T-helper 1 cell (primary cell): ENCODE results near the gene IGSF21.

ENCODE experiments used
- DNase-seq, 5 donors: peaks; one replicate each; pipeline ENCODE4 v3.0.0-alpha.2; 2012 to 2020

Gene IGSF21

GRCh38 chr1:18120638-18121037, 13.0 kb downstream of the IGSF21 start:
- DNase-seq: no peak

- DNase-seq: no peak
Observed at GRCh38 chr1:18121072-18121820, 13.6 kb downstream of the IGSF21 start.

GRCh38 chr1:18123467-18123992, 15.9 kb downstream of the IGSF21 start:
- no peak for DNase-seq

- no peak for DNase-seq
Observed at GRCh38 chr1:18124977-18125376, 17.4 kb downstream of the IGSF21 start.

DNA sequence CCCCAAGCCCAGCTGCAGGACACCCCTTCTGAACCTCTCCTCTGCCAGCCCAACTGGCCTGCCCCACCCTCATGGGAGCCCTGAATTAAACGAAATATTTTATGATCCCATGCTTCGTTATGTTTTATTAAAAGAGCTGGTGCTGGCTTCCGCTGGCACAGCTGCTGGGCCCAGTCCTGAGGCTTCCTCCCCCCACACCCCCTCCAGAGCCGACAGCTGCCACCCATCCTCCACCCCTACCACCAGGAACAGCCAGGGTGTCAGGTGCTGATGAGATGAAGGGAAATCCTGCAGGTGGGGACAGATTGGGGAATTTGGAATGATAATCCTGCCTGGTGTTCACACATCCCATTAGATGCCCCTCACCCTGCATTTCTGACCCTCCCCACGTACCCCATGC, 19.0 kb downstream of the IGSF21 start:
- DNase-seq: no peak

DNA sequence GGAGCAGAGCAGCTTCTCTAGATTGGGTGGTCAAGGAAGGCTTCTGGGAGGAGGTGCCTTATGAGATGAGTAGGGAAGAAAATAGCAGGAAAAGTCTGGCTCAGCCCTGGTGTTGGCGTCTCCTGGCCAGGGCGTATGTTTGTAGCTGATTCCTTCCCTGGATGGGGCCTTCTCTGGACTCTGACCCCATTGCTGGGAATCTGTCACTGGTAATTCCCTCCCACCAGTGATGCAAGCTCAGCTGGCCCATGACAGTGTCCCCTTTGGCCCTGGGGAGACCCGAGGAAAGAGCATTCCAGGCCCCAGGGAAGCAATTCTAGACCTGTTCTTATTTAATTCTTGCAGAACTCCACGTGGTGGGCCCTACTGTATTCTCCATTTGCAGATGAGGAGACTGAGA, 20.7 kb downstream of the IGSF21 start:
- no peak for DNase-seq

- no peak for DNase-seq
Observed at GRCh38 chr1:18130356-18130755, 22.8 kb downstream of the IGSF21 start.

DNA sequence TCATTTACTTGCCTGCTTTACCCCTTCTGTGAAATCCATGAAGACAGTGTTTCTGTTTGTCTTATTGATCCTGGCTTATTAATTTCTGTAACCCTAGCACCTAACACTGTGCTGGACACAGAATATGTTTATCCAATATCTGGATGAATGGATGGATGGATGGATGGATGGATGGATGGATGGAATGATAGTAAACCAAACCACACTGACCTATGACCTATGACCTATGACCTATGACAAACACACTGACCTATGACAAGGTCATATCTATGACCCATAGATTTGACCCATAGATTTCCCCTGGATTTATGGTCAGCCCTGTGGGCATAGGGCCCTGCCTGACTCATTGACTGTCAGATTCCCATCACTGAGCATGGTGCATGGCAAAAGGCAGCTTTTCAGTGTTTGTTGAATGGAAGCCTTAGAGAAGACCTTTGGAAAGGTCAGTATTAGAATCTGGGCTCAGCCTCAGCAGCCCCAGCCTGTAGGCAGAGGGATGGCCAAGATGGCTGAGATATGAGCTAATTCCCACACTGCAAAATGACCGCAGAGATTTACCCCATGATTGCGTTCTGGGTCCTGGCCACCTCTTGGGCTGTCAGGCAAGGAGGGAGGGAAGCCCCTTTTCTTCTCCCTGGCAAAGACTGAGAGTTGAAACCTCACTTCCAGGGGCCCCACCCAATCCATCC, 24.6 kb downstream of the IGSF21 start:
- DNase-seq: no peak

DNA sequence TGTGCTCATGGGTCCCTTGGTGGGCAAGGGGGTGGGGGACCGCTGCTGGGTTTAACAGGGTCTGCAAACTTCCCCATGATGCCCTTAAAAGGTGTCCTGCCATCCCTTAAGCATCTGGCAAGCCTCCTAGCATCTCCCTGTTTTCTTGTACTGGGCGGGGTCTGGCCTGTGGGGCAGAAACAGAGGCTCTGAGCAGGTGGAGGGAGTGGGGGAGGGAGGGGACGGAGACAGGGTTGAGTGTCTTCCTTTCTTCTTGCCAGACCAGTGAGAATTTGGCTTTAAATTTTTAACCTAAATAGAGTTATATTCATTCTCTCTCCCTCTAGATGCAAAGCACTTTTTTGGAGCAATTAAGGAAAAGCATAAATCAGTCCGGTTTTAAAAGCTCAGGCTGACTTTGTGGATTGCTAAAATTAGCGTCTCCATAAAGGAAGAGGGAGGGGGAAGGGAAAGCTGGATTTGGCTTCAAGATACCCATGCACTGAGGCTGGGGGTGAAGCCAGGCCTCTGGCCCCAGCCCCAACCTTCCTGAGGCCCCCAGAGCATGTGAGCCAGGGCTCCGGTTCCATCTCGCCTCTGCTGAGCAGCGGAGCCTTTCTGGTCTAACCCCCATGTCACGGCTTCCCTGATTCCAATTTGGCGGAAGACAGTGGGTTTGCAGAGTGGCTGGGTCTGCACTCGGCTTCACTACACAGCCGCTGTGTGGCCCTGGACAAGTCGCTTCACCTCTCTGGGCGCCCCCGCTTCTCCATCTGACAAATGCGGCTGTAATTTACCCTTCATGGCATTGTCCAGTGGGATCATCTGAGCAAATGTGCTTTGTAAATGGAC, 25.3 kb downstream of the IGSF21 start:
- no peak for DNase-seq

DNA sequence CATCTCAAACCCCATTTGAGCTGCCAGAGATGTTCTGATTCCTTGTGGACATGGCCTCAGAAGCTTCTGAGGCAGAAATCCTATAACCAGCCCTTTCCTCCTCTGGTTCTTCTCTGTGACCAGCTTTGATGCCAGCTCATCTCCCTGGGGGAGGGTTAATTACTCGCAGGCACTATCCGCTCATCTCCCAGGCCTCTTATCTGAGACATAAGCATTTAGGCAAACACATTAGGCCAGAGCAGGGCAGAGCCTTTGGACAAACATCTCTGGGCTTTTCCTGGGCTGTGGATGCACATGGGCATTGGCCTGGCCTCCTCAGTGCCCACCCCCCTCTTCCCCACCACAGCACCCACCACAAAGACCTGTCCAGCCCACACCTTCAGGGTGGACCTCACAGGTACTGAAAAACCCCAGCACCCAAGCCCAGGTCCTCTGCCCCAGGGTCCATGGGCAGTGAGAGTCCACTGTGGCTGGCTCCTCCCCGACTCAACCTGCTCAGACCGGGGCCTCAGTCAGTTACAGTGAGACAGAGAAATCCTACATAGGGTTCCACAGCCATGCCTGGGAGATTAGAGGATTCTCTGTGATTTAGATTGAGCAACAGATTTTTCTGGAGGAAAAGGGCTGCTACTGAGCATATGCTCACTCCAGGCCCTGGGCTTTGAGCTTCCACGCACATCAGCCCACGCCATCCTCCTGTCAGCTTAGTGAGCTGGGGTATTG, 26.9 kb downstream of the IGSF21 start:
- DNase-seq: no peak

- DNase-seq: no peak
Observed at GRCh38 chr1:18137759-18138345, 30.3 kb downstream of the IGSF21 start.

DNA sequence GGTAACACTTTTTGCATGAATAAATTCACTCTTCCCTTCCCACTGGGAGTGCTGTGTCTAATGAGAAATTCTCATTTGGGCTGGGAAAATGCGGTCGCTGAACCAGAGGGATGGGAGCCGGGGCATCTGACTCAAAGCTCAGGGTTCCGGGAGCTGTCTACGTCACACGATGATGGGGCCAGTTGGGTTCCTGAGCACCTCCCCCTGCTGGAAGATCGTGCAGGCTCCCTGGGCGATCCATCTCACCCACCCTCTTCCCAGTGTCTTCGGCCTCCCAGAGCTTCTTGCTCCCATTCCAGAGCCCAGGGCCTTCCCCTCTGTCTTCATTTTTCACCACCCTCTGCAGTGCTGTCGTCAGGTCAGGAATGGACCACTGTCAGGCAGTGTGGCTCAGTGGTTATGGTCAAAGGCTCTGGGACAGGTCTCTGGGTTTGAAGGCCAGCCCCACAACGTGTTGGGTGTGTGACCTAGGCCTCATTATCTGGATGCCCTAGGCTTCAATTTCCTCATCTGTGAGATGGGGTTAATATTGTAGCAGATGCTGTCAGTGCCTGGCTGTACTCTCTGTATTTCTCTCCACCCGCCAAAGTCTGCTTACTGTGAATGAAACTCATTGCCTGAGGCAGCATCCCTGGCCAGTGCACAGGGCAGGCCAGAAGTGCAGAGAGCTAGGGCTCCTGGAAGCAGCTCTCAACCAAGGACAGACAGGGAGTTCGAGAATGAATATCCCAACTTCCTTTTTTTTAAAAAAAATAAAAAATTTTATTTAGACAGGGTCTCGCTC, 31.8 kb downstream of the IGSF21 start:
- DNase-seq: no peak

GRCh38 chr1:18140411-18140810, 32.8 kb downstream of the IGSF21 start:
- DNase-seq: no peak

GRCh38 chr1:18141661-18142060, 34.1 kb downstream of the IGSF21 start:
- DNase-seq: no peak

DNA sequence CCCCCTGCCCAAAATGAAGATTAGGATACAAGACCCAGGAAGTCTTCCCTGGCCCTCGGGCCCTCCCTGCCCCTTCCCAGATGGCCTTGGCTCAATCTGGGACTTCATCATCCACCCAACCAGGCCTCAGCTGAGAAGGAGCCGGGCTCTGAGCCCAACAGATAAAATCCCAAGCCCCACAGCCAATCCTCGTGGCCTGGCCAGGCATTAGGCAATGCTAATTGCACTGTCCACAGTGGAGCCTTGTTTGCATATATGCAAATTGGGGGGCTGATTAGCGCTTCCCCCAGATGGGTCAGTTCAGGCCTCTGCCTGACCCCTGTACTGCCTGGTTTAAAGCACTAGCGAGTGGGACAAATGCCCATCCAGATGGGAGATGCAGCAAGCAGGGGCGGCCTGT, 34.9 kb downstream of the IGSF21 start:
- no peak for DNase-seq

DNA sequence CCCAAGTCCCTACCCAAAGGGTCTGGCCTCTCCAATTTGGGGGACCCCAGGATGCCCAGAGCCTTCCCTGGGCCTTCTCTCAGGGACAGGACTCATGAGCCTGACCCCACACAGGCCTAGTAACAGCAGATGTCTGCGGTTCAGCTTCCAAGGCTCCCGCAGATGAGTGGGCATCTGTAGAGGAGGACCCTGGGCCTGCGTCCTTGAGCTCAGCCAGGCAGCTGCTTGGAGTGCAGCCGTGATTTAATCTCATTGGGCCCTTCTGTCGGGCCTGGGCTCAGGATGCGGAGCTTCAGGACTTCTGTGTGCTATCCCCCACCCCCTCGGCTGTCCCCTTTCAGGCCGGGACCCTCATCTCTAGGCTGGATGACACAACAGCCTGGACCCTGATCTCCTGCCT, 35.4 kb downstream of the IGSF21 start:
- no peak for DNase-seq

GRCh38 chr1:18144062-18144461, 36.5 kb downstream of the IGSF21 start:
- no peak for DNase-seq

- DNase-seq: no peak
Observed at GRCh38 chr1:18144916-18145647, 37.5 kb downstream of the IGSF21 start.

DNA sequence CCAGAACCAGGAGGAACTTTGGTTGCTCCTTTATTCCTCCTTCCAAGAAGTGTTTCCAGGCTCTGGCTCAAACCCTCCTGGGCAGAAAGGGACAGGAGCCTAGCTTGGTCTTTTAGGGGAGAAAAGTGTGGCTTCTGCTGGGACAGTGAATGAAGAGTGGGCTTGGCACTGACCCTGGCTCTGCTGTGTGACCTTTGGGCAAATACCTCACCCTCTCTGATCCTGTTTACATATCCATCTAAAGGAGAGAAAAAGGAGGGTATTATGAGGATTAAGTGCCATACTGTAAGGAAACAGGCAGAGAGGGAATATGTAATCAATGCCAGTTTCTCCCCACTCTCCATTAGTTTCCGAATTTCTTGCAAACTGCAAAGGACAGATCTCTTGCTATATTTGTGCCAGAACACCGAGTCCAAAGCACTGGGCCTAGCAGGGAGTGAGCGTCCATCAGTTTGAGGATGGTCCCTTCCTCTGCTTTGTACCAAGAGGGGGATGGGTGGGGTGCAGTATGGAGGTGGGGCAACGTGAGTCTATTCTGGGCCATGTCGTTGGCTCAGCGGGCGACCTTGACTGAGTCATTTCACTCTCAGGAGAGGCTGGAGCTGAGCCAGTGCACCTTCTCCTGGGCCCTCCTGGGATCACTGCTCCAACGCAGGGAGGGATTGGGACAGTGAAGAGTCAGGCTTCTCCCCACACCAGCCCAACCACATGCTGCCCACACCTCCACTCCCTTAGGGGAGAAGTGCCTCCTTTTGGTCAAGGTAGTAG, 38.4 kb downstream of the IGSF21 start:
- DNase-seq: no peak

DNA sequence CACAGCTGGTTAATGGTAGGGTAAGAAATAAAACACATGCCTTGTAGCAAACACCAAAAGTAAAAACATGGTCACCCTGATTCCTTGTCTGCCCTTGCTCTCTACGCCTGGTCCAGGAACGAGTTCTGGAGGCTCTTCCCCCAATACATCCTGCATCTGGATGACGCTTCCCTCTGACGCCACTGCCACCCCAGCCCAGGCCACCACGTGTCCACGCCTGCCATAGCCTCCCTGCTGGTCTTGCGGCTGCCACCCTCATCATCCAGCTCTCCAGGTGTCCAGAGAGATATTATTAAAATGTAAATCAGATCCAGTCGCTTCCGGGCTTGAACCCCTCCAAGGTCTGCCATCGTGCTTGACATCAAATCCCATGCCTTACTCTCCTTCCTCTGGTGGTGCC, 39.3 kb downstream of the IGSF21 start:
- DNase-seq: no peak
